Measurements from ENCODE around the gene MYOG. TPM values are rescaled to one million over a fixed set of nuclear protein-coding genes. Genes with fewer than 3 reads are reported as not detected.

Gene MYOG
- total RNA-seq, 1 donor from 2014 or later, result not detected

- Histone ChIP-seq H3K36me3 (ENCODE audit: control insufficient read depth, insufficient read depth, low read length) (no peaks in the 10 kb centered on the region), H3K4me3 (ENCODE audit: low read depth, low read length) (no peak overlapping the region), H3K27me3 (ENCODE audit: control insufficient read depth, insufficient read depth, low read length) (peaks cover 2% of the 10 kb centered on the region)
- TF ChIP-seq CTCF (IDR thresholded peaks at IDR 0.05; ENCODE audit: insufficient read depth, low read length, poor library complexity, severe bottlenecking), result no peak
- DNase-seq (ENCODE audit: low read depth), result no peak
Measured at GRCh38 chr1:203035111-203036000, 50.5 kb downstream of the MYOG start.

- Histone ChIP-seq H3K36me3 (ENCODE audit: control insufficient read depth, insufficient read depth, low read length) (no peaks in the 10 kb centered on the region), H3K4me3 (ENCODE audit: low read depth, low read length) (no peak overlapping the region), H3K27me3 (ENCODE audit: control insufficient read depth, insufficient read depth, low read length) (peaks cover 2% of the 10 kb centered on the region)
- DNase-seq (ENCODE audit: low read depth), result no peak
- no peak for TF ChIP-seq CTCF (IDR thresholded peaks at IDR 0.05; ENCODE audit: insufficient read depth, low read length, poor library complexity, severe bottlenecking)
Measured at GRCh38 chr1:203034422-203035110, 51.2 kb downstream of the MYOG start.

- peaks cover 2% of the 10 kb centered on the region for H3K27me3 ChIP-seq (ENCODE audit: control insufficient read depth, insufficient read depth, low read length)
- no peak overlapping the region for H3K4me3 ChIP-seq (ENCODE audit: low read depth, low read length)
- no peak for TF ChIP-seq CTCF (IDR thresholded peaks at IDR 0.05; ENCODE audit: insufficient read depth, low read length, poor library complexity, severe bottlenecking)
- H3K36me3 ChIP-seq (ENCODE audit: control insufficient read depth, insufficient read depth, low read length), result no peaks in the 10 kb centered on the region
- no peak for DNase-seq (ENCODE audit: low read depth)
Measured at GRCh38 chr1:203033917-203034316, 51.9 kb downstream of the MYOG start.

- TF ChIP-seq CTCF (IDR thresholded peaks at IDR 0.05; ENCODE audit: insufficient read depth, low read length, poor library complexity, severe bottlenecking), result no peak
Measured at GRCh38 chr1:203033287-203033686, 52.5 kb downstream of the MYOG start.

More at GRCh38 chr1:203033287-203033686, 52.5 kb downstream of the MYOG start:
- DNase-seq (ENCODE audit: low read depth), result no peak
- Histone ChIP-seq H3K27me3 (ENCODE audit: control insufficient read depth, insufficient read depth, low read length) (peaks cover 2% of the 10 kb centered on the region), H3K4me3 (ENCODE audit: low read depth, low read length) (no peak overlapping the region), H3K36me3 (ENCODE audit: control insufficient read depth, insufficient read depth, low read length) (no peaks in the 10 kb centered on the region)

Other genes with a start within 250 kb of the MYOG start
- gene RABIF, start 196.9 kb downstream of the MYOG start, total RNA-seq, result 7.0 and 11.5 TPM in 2 replicates
- gene KLHL12, start 158.8 kb downstream of the MYOG start, total RNA-seq, result 21.4 and 23.4 TPM in 2 replicates
- 76.6 and 77.8 TPM in 2 replicates for gene ADIPOR1, start 127.7 kb downstream of the MYOG start, total RNA-seq
- 36.1 and 43.4 TPM in 2 replicates for gene CYB5R1, start 118.8 kb downstream of the MYOG start, total RNA-seq
- gene TMEM183A, start 78.6 kb downstream of the MYOG start, total RNA-seq, result 81.9 and 83.2 TPM in 2 replicates
- gene PPFIA4, start 59.5 kb downstream of the MYOG start, total RNA-seq, result 0.13 and 0.62 TPM in 2 replicates
- gene ADORA1, start 41.7 kb upstream of the MYOG start, total RNA-seq, result 5.6 and 7.0 TPM in 2 replicates
- gene MYBPH, start 89.8 kb upstream of the MYOG start, total RNA-seq, result not detected in 2 replicates
- 1.5 and 2.1 TPM in 2 replicates for gene CHI3L1, start 100.7 kb upstream of the MYOG start, total RNA-seq
- not detected in 2 replicates for gene CHIT1, start 143.7 kb upstream of the MYOG start, total RNA-seq
- gene BTG2, start 219.5 kb upstream of the MYOG start, total RNA-seq, result 24.1 and 24.3 TPM in 2 replicates

Data from kidney epithelial cell (primary cell).